Thyroid gland (tissue), 4 donors: Measurements from ENCODE around the gene ATP23.

Source experiments
- CTCF ChIP-seq, 6 experiments: fragments of 200-600 bp in 3 of 6; fragments of 450-650 bp in 3 of 6; sonication (generic) in 3 of 6; IDR thresholded peaks; one replicate each; pipeline ENCODE4 v1.5.1; 2016 to 2019; ENCODE audit warnings: antibody characterized with exemption in 6 of 6, mild to moderate bottlenecking in 2 of 6, inconsistent platforms in 1 of 6, moderate library complexity in 1 of 6
- POLR2A ChIP-seq, 2 donors: fragments of 450-650 bp; IDR thresholded peaks; one replicate each; pipeline ENCODE4 v1.6.1; 2017; ENCODE audit warnings: antibody characterized with exemption in 2 of 2, mild to moderate bottlenecking in 2 of 2, moderate library complexity in 1 of 2

- TF ChIP-seq CTCF (IDR thresholded peaks at IDR 0.05) (no peak), POLR2A (IDR thresholded peaks at IDR 0.05) (no peak)
These were observed 34.1 kb upstream of the ATP23 start for GRCh38 chr12:57907281-57907680.
